Daoy (cell line): ENCODE data around the gene RBBP9. TPM values are rescaled to one million over a fixed set of nuclear protein-coding genes. Genes with fewer than 3 reads are reported as not detected.
A peak's percentile ranks its signal among the peaks of the same experiment; 100 is the strongest.
"Not testable (repeated sequence)": the region's sequence is repeated elsewhere in the genome, so short reads cannot be mapped to it uniquely, and the experiment has no call there.

Source experiments
- DNase-seq: peaks from one replicate; pipeline ENCODE4 v3.0.0-alpha.2; 2015; ENCODE audit warnings: low read depth
- total RNA-seq: library from RNA; depleted of rRNA; stranded (reverse); fragments of >200 nt; shearing (Covaris generic); gene quantifications from 2 replicates; pipeline ENCODE4 v1.2.3, GENCODE V29; 2014; rRNA removed

RBBP9 gene
- total RNA-seq, 1 experiment from 2014 or later: 24.7 TPM

DNA sequence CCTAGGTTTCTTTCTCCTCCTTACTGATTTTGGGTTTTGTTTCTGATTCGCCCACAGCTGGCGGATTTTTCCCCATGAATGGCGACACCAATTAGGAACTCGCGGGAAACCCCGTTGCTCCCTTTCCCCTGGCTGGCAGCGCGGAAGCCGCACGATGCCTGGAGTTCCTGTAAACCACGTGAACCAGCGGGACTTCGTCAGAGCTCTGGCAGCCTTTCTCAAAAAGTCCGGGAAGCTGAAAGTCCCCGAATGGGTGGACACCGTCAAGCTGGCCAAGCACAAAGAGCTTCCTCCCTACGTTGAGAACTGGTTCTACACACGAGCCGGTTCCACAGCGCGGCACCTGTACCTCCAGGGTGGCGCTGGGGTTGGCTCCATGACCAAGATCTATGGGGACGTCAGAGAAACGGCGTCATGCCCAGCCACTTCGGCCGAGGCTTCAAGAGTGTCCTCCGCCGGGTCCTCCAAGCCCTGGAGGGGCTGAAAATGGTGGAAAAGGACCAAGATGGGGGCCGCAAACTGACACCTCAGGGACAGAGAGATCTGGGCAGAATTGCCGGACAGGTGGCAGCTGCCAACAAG, 7.5 kb upstream of the RBBP9 start:
- DNase-seq: no peak

DNA sequence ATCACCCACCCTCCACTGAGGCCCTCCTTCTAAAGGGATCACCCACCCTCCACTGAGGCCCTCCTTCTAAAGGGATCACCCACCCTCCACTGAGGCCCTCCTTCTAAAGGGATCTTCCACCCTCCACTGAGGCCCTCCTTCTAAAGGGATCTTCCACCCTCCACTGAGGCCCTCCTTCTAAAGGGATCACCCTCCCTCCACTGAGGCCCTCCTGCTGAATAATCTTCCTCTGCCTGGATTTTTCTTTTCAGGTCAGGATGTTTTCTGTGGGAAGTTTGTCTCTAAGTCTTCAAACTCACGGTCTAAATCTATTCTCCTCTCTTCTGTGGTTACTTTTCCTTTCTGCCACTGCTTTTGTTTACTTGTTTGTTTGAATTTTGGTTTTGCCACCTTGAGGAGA, 4.6 kb upstream of the RBBP9 start:
- not testable (repeated sequence) for DNase-seq

GRCh38 chr20:18497603-18498002, 578 bp upstream of the RBBP9 start:
- DNase-seq: no peak

DNA sequence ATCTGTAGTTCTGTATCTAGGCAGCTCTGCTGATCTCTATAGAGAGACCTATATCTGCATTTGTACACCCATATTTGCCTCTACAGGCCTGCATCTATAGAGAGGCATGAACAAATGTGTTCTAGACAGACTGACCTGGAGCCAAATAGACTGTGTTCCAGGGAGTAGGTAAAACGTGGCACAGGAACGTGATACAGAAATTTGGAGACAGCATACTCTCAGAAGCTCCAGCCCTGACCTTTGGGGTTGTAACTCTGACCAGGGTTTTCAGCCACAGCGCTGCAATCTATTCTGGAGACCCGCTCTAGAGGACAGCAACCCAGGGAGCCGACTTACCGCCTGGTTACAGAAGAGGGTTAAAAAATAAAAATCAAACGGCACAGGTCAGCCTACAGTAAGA, 983 bp downstream of the RBBP9 start:
- no peak for DNase-seq

- DNase-seq: no peak
These were observed 8.7 kb downstream of the RBBP9 start for GRCh38 chr20:18488301-18488700.

GRCh38 chr20:18481596-18481995, 15.4 kb downstream of the RBBP9 start:
- no peak for DNase-seq

GRCh38 chr20:18477821-18478220, 19.2 kb downstream of the RBBP9 start:
- DNase-seq: no peak

DNA sequence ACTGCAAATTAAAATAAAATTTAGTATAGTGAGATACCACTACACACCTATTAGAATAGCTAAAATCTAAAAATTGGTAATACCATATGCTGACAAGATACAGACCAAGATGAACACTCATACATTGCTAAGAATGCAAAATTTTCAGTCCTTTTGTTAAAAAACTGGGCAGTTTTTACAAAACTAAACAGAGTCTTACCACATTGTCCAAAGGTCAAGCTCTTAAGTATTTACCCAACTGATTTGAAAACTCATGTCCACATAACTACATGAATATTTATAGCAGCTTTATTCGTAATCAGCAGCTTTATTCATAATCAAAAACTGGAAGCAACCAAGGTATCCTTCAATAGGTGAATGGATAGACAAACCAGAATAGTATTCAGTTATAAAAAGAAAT, 19.8 kb downstream of the RBBP9 start:
- no peak for DNase-seq

DNA sequence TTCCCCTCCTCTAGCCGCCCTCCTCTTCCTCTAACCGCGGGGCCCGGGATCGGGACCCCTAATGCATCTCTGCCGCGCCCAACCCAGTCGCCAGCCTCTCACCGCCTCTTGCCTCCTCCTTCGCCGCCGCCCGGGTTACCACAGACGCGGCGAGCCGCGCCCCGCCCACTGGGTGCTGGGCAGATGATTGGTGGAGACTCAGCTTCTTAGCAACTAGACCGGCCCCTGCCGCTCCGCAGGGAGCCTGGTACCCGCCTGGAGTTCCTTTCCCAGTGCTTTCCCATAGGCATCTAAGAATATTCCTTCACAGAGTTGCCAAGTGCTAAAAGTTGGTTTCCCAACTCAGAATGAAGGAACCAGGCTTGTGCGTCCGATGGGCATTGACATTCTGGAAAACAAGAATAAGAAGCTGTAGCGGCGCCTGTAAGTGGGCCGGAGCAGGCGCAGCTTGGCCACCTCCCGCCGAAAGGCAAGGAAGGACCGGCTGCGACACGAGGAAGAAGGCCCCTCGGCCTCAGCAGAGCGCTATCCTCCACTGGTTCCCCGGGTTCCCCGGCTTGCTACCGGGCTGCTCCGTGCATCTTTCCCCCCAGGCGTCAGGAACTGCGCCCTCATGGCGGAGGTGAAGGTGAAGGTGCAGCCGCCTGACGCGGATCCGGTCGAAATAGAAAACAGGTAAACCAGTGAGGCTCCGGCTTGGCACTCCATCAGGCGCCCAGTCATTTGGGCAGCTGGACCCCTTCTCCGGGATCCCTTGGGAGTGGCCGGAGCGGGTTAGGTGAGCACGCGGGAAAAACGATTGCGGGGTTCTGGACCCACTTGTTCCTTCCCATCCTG, 29.9 kb downstream of the RBBP9 start, which contains the start of the genes DZANK1 and POLR3F:
Gene DZANK1 (minus strand): TSS at position 137 of the 837 bp plus-strand sequence. CDS start 1,672 bp downstream, outside the sequence.
Gene POLR3F (plus strand): TSS at position 497 of the 837 bp plus-strand sequence. CDS start 117 bp downstream, at position 614.
- DNase-seq: peak; percentile 96

DNA sequence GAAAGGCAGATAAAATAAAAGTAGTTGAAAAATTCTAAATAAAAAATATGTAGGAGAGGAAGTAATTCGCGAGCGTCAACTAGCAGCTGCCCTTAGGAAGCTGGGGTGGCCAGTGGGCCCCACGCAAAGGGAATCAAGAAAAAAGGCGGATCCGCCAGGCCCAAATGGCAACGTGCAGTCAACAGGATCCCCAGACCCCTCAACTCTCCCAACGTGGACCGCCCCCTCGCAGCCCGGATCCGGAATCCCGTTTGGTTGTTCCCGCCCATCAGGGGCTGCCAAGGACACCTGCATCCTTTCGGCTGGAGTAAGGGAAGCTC, 30.5 kb downstream of the RBBP9 start:
- no peak for DNase-seq

GRCh38 chr20:18465536-18466200, 31.4 kb downstream of the RBBP9 start:
- DNase-seq: no peak

- DNase-seq: no peak
These were observed 40.4 kb downstream of the RBBP9 start for GRCh38 chr20:18456600-18456999.

DNA sequence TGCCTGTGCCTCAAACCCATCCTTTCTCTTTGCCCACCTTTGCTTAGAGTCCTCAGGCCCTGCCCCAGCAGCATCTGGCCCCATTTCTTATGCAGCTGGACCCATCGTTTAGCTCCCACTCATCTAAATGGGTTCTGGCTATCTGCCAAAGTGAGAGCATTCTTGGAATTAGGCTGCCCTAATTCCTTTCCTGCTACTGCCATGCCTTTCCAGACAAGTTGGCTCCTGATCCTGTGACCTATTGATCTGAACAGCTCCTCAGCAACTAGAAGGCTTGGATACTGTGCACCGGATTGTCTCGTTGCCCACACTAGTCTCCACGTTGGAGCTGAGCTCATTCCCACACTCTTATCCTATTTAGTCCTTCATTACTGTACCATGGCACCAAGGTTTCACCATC, 53.1 kb downstream of the RBBP9 start:
- DNase-seq: peak; percentile 9

DNA sequence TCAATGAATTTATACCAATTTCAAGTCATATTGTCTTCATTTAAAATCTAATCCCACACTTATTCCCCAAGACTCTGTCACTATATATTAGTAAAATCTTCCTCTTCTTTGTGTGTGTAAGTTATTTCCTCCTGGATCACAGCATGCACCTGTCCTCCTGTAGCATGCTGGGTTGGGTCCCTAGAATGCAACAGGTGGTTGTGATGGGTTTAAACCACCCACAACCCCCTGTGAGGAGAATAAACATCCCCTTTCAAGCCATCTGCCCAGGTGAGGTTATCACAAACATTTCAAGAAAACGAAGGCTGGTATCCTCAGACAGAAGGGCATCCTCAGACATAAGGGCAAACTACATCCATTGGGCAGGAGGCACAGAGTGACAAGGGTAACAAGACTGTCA, 56.6 kb downstream of the RBBP9 start:
- DNase-seq: no peak

DNA sequence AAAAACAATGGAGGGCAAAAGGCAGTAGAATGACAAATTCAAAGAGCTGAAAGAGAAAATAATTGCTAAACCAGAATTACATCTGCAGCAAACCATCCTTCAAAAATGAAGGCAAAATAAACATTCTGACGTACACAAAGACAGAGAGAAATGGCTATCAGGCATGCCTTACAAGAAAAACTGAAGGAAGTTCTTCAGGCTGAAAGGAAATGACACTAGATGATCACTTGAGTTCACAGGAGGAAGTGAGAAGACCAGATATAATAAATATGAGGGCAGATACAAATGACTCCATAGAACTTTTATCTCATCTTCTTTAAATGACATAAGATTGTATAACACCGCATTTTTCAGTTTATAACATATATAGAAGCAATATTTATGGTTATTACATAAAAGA, 60.2 kb downstream of the RBBP9 start:
- no peak for DNase-seq

Other genes with a start within 250 kb of the RBBP9 start
- 11.7 and 12.9 TPM in 2 replicates for gene ZNF133, start 208.7 kb downstream of the RBBP9 start, total RNA-seq
- gene DZANK1, start 30.2 kb downstream of the RBBP9 start, total RNA-seq: 0.89 and 1.4 TPM in 2 replicates
- gene POLR3F, start 29.8 kb downstream of the RBBP9 start, total RNA-seq: 15.9 and 17.4 TPM in 2 replicates
- gene SEC23B, start 10.7 kb upstream of the RBBP9 start, total RNA-seq: 56.3 and 60.6 TPM in 2 replicates
- gene SMIM26, start 70.2 kb upstream of the RBBP9 start, total RNA-seq: 83.7 and 85.6 TPM in 2 replicates
- gene DTD1, start 90.8 kb upstream of the RBBP9 start, total RNA-seq: 80.6 and 107 TPM in 2 replicates